GM12878 (cell line): ENCODE measurements around the gene ACACA. TPM values are rescaled to one million over a fixed set of nuclear protein-coding genes. Genes with fewer than 3 reads are reported as not detected.

ENCODE experiments used
- ATAC-seq: fragments of 200-7000 bp; cut with Tn5 transposase; 3 replicates; pipeline ENCODE4 v1.9.1; 2020; ENCODE audit warnings: mild to moderate bottlenecking, moderate library complexity
- BruUV-seq: library from RNA; stranded (reverse); fragments of 400-500 nt; replicated peaks from 2 replicates; lab custom pipeline; 2021; lab: Mats Ljungman, UMichigan
- CTCF ChIA-PET: fragments of 300-600 bp; sonication (Branson Sonifier 250); formaldehyde crosslinking; extraction: SDS; loops from one replicate; lab custom pipeline; 2021; ENCODE audit warnings: inconsistent platforms; lab: Yijun Ruan, JAX
- POLR2A ChIA-PET: fragments of 350-600 bp; formaldehyde crosslinking; extraction: SDS; loops from one replicate; lab custom pipeline; 2021; ENCODE audit warnings: inconsistent platforms; lab: Charles Lee
- RAD21 ChIA-PET: fragments of 300-600 bp; sonication (Branson Sonifier 250); formaldehyde crosslinking; loops from one replicate; lab custom pipeline; 2023; ENCODE audit warnings: antibody characterized with exemption; ENCODE audit not compliant: unreplicated experiment; lab: Charles Lee
- SMC1A ChIA-PET: fragments of 300-600 bp; sonication (Branson Sonifier 250); formaldehyde crosslinking; loops from one replicate; lab custom pipeline; 2023; ENCODE audit not compliant: unreplicated experiment, uncharacterized antibody; lab: Charles Lee
- DNase-seq: peaks from one replicate; pipeline ENCODE4 v3.0.0-alpha.2; 2011; ENCODE audit warnings: low read depth, low spot score
- FAIRE-seq: peaks from 3 replicates; lab custom pipeline; 2011; peaks lifted over from hg19 to GRCh38; lab: Jason Lieb, UNC
- H2AFZ ChIP-seq: 2 replicates; pipeline ENCODE4 v1.6.0; 2011; ENCODE audit warnings: low read depth, low read length, control low read depth; ENCODE audit not compliant: control insufficient read depth
- H3K27ac ChIP-seq: 2 replicates; pipeline ENCODE4 v1.5.1; 2011; ENCODE audit warnings: control low read depth; ENCODE audit not compliant: control insufficient read depth, insufficient read depth
- H3K27me3 ChIP-seq, 2 experiments: replicated peaks in 1 of 2; 2 replicates each; pipeline versions ENCODE4 v1.6.0 to v1.6.1; 2011; ENCODE audit warnings: low read length in 1 of 2; ENCODE audit not compliant: control insufficient read depth in 2 of 2, insufficient read depth in 2 of 2
- H3K36me3 ChIP-seq, 2 experiments: 2 replicates each; pipeline ENCODE4 v1.5.1; 2011; ENCODE audit warnings: low read length in 1 of 2; ENCODE audit not compliant: control insufficient read depth in 2 of 2, insufficient read depth in 2 of 2
- H3K4me1 ChIP-seq: 2 replicates; pipeline ENCODE4 v1.6.1; 2011; ENCODE audit warnings: mild to moderate bottlenecking, low read length, moderate library complexity, mixed read lengths; ENCODE audit not compliant: control insufficient read depth, insufficient read depth
- H3K4me2 ChIP-seq: 2 replicates; pipeline ENCODE4 v1.6.0; 2011; ENCODE audit warnings: control low read depth; ENCODE audit not compliant: control insufficient read depth, insufficient read depth
- H3K4me3 ChIP-seq: fragments of 200-600 bp; sonication (generic); 2 replicates; pipeline ENCODE4 v1.5.1; 2016
- H3K79me2 ChIP-seq: 2 replicates; pipeline ENCODE4 v1.6.0; 2011; ENCODE audit warnings: low read length; ENCODE audit not compliant: control insufficient read depth, insufficient read depth
- H3K9ac ChIP-seq: 2 replicates; pipeline ENCODE4 v1.8.0; 2011; ENCODE audit warnings: low read length, control low read depth, mixed read lengths; ENCODE audit not compliant: control insufficient read depth, insufficient read depth
- H3K9me3 ChIP-seq: replicated peaks from 3 replicates; pipeline ENCODE4 v1.5.1; 2011; ENCODE audit warnings: mild to moderate bottlenecking, low read length; ENCODE audit not compliant: control insufficient read depth, insufficient read depth
- H4K20me1 ChIP-seq: 2 replicates; pipeline ENCODE4 v1.6.0; 2011; ENCODE audit not compliant: control insufficient read depth, insufficient read depth
- ATF2 ChIP-seq: IDR thresholded peaks from 2 replicates; pipeline ENCODE4 v1.6.1; 2012; ENCODE audit warnings: low read length, inconsistent platforms
- ATF7 ChIP-seq: fragments of 450-650 bp; IDR thresholded peaks from 2 replicates; pipeline ENCODE4 v1.6.1; 2016; ENCODE audit warnings: low read depth, mild to moderate bottlenecking
- BACH1 ChIP-seq: fragments of 450-650 bp; IDR thresholded peaks from 2 replicates; pipeline ENCODE4 v1.6.1; 2017; ENCODE audit warnings: mild to moderate bottlenecking, borderline replicate concordance
- BCL11A ChIP-seq: IDR thresholded peaks from 2 replicates; pipeline ENCODE4 v1.6.1; 2011; ENCODE audit warnings: low read depth, low read length
- BMI1 ChIP-seq: fragments of 450-650 bp; IDR thresholded peaks from 2 replicates; pipeline ENCODE4 v1.6.1; 2016; ENCODE audit warnings: mild to moderate bottlenecking, moderate library complexity, borderline replicate concordance
- CBX3 ChIP-seq: fragments of 200-600 bp; sonication (generic); IDR thresholded peaks from 2 replicates; pipeline ENCODE4 v1.6.1; 2016; ENCODE audit warnings: low read depth, borderline replicate concordance
- CHD1 ChIP-seq: IDR thresholded peaks from 2 replicates; pipeline ENCODE4 v1.6.1; 2012; ENCODE audit warnings: low read depth, low read length, improper control_type of control experiment
- CREM ChIP-seq: IDR thresholded peaks from 2 replicates; pipeline ENCODE4 v1.6.1; 2014; ENCODE audit warnings: antibody characterized with exemption, low read depth
- E2F4 ChIP-seq: IDR thresholded peaks from 2 replicates; pipeline ENCODE4 v1.6.1; 2012; ENCODE audit warnings: low read depth, low read length, improper control_type of control experiment
- EGR1 ChIP-seq, 2 experiments: IDR thresholded peaks; 1 replicate in 1 of 2; 2 replicates in 1 of 2; pipeline ENCODE4 v1.6.1; 2011 to 2012; ENCODE audit warnings: low read depth in 2 of 2, low read length in 2 of 2, borderline replicate concordance in 1 of 2, mild to moderate bottlenecking in 1 of 2, moderate library complexity in 1 of 2
- FOXK2 ChIP-seq: fragments of 450-650 bp; IDR thresholded peaks from 2 replicates; pipeline ENCODE4 v1.6.1; 2017; ENCODE audit warnings: mild to moderate bottlenecking, moderate library complexity
- FOXM1 ChIP-seq: IDR thresholded peaks from 2 replicates; pipeline ENCODE4 v1.6.1; 2012; ENCODE audit warnings: low read depth, mild to moderate bottlenecking, inconsistent platforms, low read length, moderate library complexity
- HDAC6 ChIP-seq: fragments of 200-600 bp; sonication (generic); IDR thresholded peaks from one replicate; pipeline ENCODE4 v1.8.0; 2017; ENCODE audit warnings: antibody characterized with exemption; ENCODE audit not compliant: unreplicated experiment
- IKZF1 ChIP-seq: fragments of 450-650 bp; conservative IDR thresholded peaks from 2 replicates; pipeline ENCODE4 v1.6.1; 2017; ENCODE audit warnings: antibody characterized with exemption, mild to moderate bottlenecking
- KAT2A ChIP-seq: conservative IDR thresholded peaks from 2 replicates; pipeline ENCODE4 v1.6.1; 2011; ENCODE audit warnings: low read depth, low read length; ENCODE audit not compliant: control insufficient read depth
- MEF2A ChIP-seq: IDR thresholded peaks from 2 replicates; pipeline ENCODE4 v1.6.1; 2011; ENCODE audit warnings: low read depth, mild to moderate bottlenecking, low read length, moderate library complexity; ENCODE audit not compliant: insufficient read depth
- NFXL1 ChIP-seq: fragments of 450-650 bp; IDR thresholded peaks from 2 replicates; pipeline ENCODE4 v1.6.1; 2017; ENCODE audit warnings: antibody characterized with exemption, mild to moderate bottlenecking, borderline replicate concordance
- NFYB ChIP-seq: IDR thresholded peaks from 2 replicates; pipeline ENCODE4 v1.6.1; 2011; ENCODE audit warnings: low read depth, mild to moderate bottlenecking, low read length, improper control_type of control experiment, moderate library complexity; ENCODE audit not compliant: insufficient read depth
- RAD21 ChIP-seq: IDR thresholded peaks from 2 replicates; pipeline ENCODE4 v1.6.1; 2011; ENCODE audit warnings: mild to moderate bottlenecking, low read depth, low read length, moderate library complexity; ENCODE audit not compliant: insufficient read depth
- SMC3 ChIP-seq: IDR thresholded peaks from 2 replicates; pipeline ENCODE4 v1.6.1; 2011; ENCODE audit warnings: low read length, improper control_type of control experiment, borderline replicate concordance
- STAT1 ChIP-seq: fragments of 450-650 bp; conservative IDR thresholded peaks from 2 replicates; pipeline ENCODE4 v1.6.1; 2014; ENCODE audit warnings: antibody characterized with exemption, mild to moderate bottlenecking
- STAT3 ChIP-seq: IDR thresholded peaks from 2 replicates; pipeline ENCODE4 v1.6.1; 2011; ENCODE audit warnings: low read depth, low read length, improper control_type of control experiment
- USF1 ChIP-seq: IDR thresholded peaks from 2 replicates; pipeline ENCODE4 v1.6.1; 2011; ENCODE audit warnings: borderline replicate concordance, low read depth, mild to moderate bottlenecking, moderate library complexity, mixed read lengths, low read length; ENCODE audit not compliant: insufficient read depth; ENCODE audit errors: extremely low read length
- WGBS: methylation state at CpG from one replicate; pipeline ENCODE4 v1.1.6; 2016; ENCODE audit warnings: low lambda C conversion rate; ENCODE audit not compliant: insufficient replicate concordance, insufficient coverage; ENCODE audit errors: missing lambda C conversion rate; 5-methylcytosine and 5-hydroxymethylcytosine counted together
- in situ Hi-C: fragments of 300-500 bp; cut with MboI; formaldehyde crosslinking; loops from 9 replicates; pipeline ENCODE4 v1.14.3; 2018; ENCODE audit warnings: mixed read lengths
- intact Hi-C: fragments of 100-400 bp; cut with micrococcal nuclease; formaldehyde crosslinking; loops from one replicate; pipeline ENCODE4 v1.14.2; 2022; ENCODE audit not compliant: unreplicated experiment
- polyA plus RNA-seq, 11 experiments: library from polyadenylated mRNA; depleted of rRNA in 4 of 11; unstranded in 6 of 11; stranded (reverse) in 5 of 11; fragments of >200 nt; fragmentation: Nextera tagmentation in 4 of 11; fragmentation: Illumina TruSeq in 1 of 11; extraction: Ambion mirVana in 4 of 11; extraction: Trizol in 1 of 11; gene quantifications; 1 replicate in 1 of 11; 2 replicates in 10 of 11; pipeline versions ENCODE4 v1.2.1 to v1.2.3, GENCODE V29; 2011 to 2016; ENCODE audit warnings: inconsistent platforms in 2 of 11, missing spikeins in 2 of 11, low read depth in 1 of 11
- total RNA-seq, 4 experiments: library from RNA; depleted of rRNA in 3 of 4; stranded (reverse); fragments of >200 nt in 3 of 4; fragmentation: Illumina TruSeq in 1 of 4; extraction: Trizol in 1 of 4; gene quantifications; 2 replicates each; pipeline versions ENCODE4 v1.2.1 to v1.2.3, GENCODE V29; 2013 to 2021

Gene ACACA
- total and polyA plus RNA-seq, 10 of the 15 experiments (the other 5 are each of a cell fraction or from before 2014, with no cell fraction given): 12.9 to 74.2 (median 32.0) TPM

GRCh38 chr17:37446027-37446426, 39.4 kb upstream of the ACACA start:
- WGBS: 78% methylated on average over 4 of the region's 4 CpGs
- DNase-seq: peak; percentile 81
- H3K9me3 ChIP-seq: no peaks in the 10 kb centered on the region
- ChIA-PET CTCF (interaction anchor here (0.9 to 1.5 kb wide), 5 partner anchors 8 to 82 kb away, joined by 3 to 6 read pairs (median 5); no protein-coding TSS in a partner anchor), POLR2A (interaction anchor here (0.6 to 1.8 kb wide), 8 partner anchors 16 to 895 kb away, joined by 3 to 7 read pairs (median 4); partner anchors contain the start of genes ACACA and TADA2A), RAD21 (interaction anchor here (0.7 to 3.3 kb wide), 9 partner anchors 16 to 370 kb away, joined by 3 to 15 read pairs (median 4); no protein-coding TSS in a partner anchor), SMC1A (interaction anchor here (0.6 to 1.6 kb wide), 9 partner anchors 11 to 239 kb away, joined by 3 to 13 read pairs (median 4); no protein-coding TSS in a partner anchor)
- no peaks in the 10 kb centered on the region for H4K20me1 ChIP-seq
- intact Hi-C loops (no loop called here), in situ Hi-C loops (no loop called here)
- peak; percentile 85 for ATAC-seq
- no peaks in the 10 kb centered on the region; the same call in 1 of the 2 replicates for H3K79me2 ChIP-seq
- H3K36me3 ChIP-seq: peaks cover 4 to 14% of the 10 kb centered on the region in 2 experiments
- H3K27me3 ChIP-seq: no peaks in the 10 kb centered on the region
- BruUV-seq: no TSS peak
- H3K4me1 ChIP-seq: peaks cover 5% of the 10 kb centered on the region; the same call in 1 of the 2 replicates
- FAIRE-seq: no peak
- no peak overlapping the region for H3K4me3 ChIP-seq
- H2AFZ ChIP-seq: no peak overlapping the region
- H3K27ac ChIP-seq: peak overlapping the region; percentile 59
- no peak overlapping the region for H3K4me2 ChIP-seq
- no peak overlapping the region for H3K9ac ChIP-seq
- TF ChIP-seq BMI1 (peak; percentile 85), IKZF1 (peak; percentile 95), ATF7 (peak; percentile 92), STAT1 (no peak), ATF2 (peak; percentile 33; the same call in 1 of the 2 replicates), KAT2A (no peak), CREM (peak; percentile 64; the same call in 1 of the 2 replicates), SMC3 (no peak), BACH1 (peak; percentile 76; the same call in 1 of the 2 replicates), BCL11A (peak; percentile 70; the same call in 1 of the 2 replicates), STAT3 (no peak), HDAC6 (no peak), CHD1 (no peak), RAD21 (no peak), USF1 (no peak), E2F4 (no peak), EGR1 (IDR thresholded peaks at IDR 0.05; ENCODE audit: borderline replicate concordance in 1 of 2, low read depth in 2 of 2, low read length in 2 of 2) (no peak), NFXL1 (no peak), MEF2A (peak; percentile 46; the same call in 1 of the 2 replicates), FOXK2 (no peak), CBX3 (no peak), NFYB (no peak), FOXM1 (no peak)
